Activated CD8-positive, alpha-beta memory T cell treated with anti-CD3 and anti-CD28 coated beads, Interleukin-2, amount 10 ng/mL, durations not matched to agents 7 days and 5 days (primary cell): ENCODE results near the gene KRT85. TPM values are rescaled to one million over a fixed set of nuclear protein-coding genes. Genes with fewer than 3 reads are reported as not detected.

Source experiments
- ATAC-seq: fragments of 150-1000 bp; cut with Tn5 transposase; one replicate; pipeline ENCODE4 v1.10.0; 2021; ENCODE audit warnings: moderate library complexity
- CTCF ChIA-PET: fragments of 350-600 bp; sonication (Branson Sonifier 250); formaldehyde crosslinking; loops from one replicate; lab custom pipeline; 2021; ENCODE audit warnings: antibody characterized with exemption; lab: Charles Lee
- DNase-seq: peaks from one replicate; pipeline ENCODE4 v3.0.0-alpha.2; 2020
- H3K27ac Mint-ChIP-seq: one replicate; pipeline ENCODE4 v1.8.0; 2021; ENCODE audit warnings: mild to moderate bottlenecking, mixed read lengths
- H3K27me3 Mint-ChIP-seq: one replicate; pipeline ENCODE4 v1.8.0; 2021; ENCODE audit warnings: mixed read lengths
- H3K36me3 Mint-ChIP-seq: one replicate; pipeline ENCODE4 v1.8.0; 2021; ENCODE audit warnings: mild to moderate bottlenecking, mixed read lengths
- H3K4me1 Mint-ChIP-seq: one replicate; pipeline ENCODE4 v1.8.0; 2021; ENCODE audit warnings: mixed read lengths
- H3K4me3 Mint-ChIP-seq: one replicate; pipeline ENCODE4 v1.8.0; 2021; ENCODE audit warnings: mild to moderate bottlenecking, moderate library complexity, mixed read lengths
- H3K9me3 Mint-ChIP-seq: one replicate; pipeline ENCODE4 v1.8.0; 2022; ENCODE audit warnings: low read depth, mixed read lengths
- total RNA-seq, 2 experiments: library from RNA; stranded (reverse); gene quantifications; one replicate each; pipeline ENCODE4 v1.2.3, GENCODE V29; 2021

KRT85 gene
- total RNA-seq, 2 experiments from 2014 or later, result not detected

- DNase-seq, result no peak
- Mint-ChIP-seq H3K9me3 (no peaks in the 10 kb centered on the region), H3K4me1 (no peaks in the 10 kb centered on the region), H3K4me3 (no peak overlapping the region), H3K27me3 (peaks cover 10% of the 10 kb centered on the region), H3K27ac (no peak overlapping the region), H3K36me3 (no peaks in the 10 kb centered on the region)
- no peak for ATAC-seq
- CTCF ChIA-PET, result no interaction called here
Observed at GRCh38 chr12:52390739-52391617, 23.7 kb upstream of the KRT85 start.

- Mint-ChIP-seq H3K27me3 (peaks cover 10% of the 10 kb centered on the region), H3K9me3 (no peaks in the 10 kb centered on the region), H3K27ac (no peak overlapping the region), H3K36me3 (no peaks in the 10 kb centered on the region), H3K4me1 (no peaks in the 10 kb centered on the region), H3K4me3 (no peak overlapping the region)
- ATAC-seq, result no peak
- CTCF ChIA-PET, result no interaction called here
- no peak for DNase-seq
Observed at GRCh38 chr12:52389313-52390207, 22.3 kb upstream of the KRT85 start.

GRCh38 chr12:52387859-52388258, 20.6 kb upstream of the KRT85 start:
- Mint-ChIP-seq H3K36me3 (no peaks in the 10 kb centered on the region), H3K4me3 (no peak overlapping the region), H3K9me3 (no peaks in the 10 kb centered on the region), H3K27me3 (peaks cover 10% of the 10 kb centered on the region), H3K27ac (no peak overlapping the region), H3K4me1 (peaks cover 4% of the 10 kb centered on the region)
- no peak for DNase-seq
- CTCF ChIA-PET, result no interaction called here
- ATAC-seq, result no peak

- H3K27ac Mint-ChIP-seq, result no peak within 1 kb of the TSS
- CTCF ChIA-PET, result interaction anchor here (2.2 to 4.5 kb wide), 2 partner anchors 10 to 13 kb away, joined by 6 to 18 read pairs; no protein-coding TSS in a partner anchor
Observed at GRCh38 chr12:52385226-52385702, 18.0 kb upstream of the KRT85 start, which contains the start of gene KRT84. TSS of gene KRT84 (minus strand) at chr12:52385652. CDS start at chr12:52385585, 67 bp downstream.

GRCh38 chr12:52383331-52383730, 16.1 kb upstream of the KRT85 start:
- Mint-ChIP-seq H3K4me3 (no peak overlapping the region), H3K36me3 (no peaks in the 10 kb centered on the region), H3K27me3 (peaks cover 2% of the 10 kb centered on the region), H3K4me1 (peaks cover 20% of the 10 kb centered on the region), H3K9me3 (no peaks in the 10 kb centered on the region), H3K27ac (no peak overlapping the region)
- DNase-seq (no peak), ATAC-seq (no peak)
- CTCF ChIA-PET, result interaction anchor here (0.7 to 4.5 kb wide), 4 partner anchors 11 to 487 kb away, joined by 3 to 18 read pairs (median 4); no protein-coding TSS in a partner anchor

More at GRCh38 chr12:52385226-52385702, 18.0 kb upstream of the KRT85 start, which contains the start of gene KRT84:
- ATAC-seq, result no peak
- Mint-ChIP-seq H3K4me1 (peaks cover 20% of the 10 kb centered on the region), H3K36me3 (no peaks in the 10 kb centered on the region), H3K9me3 (no peaks in the 10 kb centered on the region), H3K4me3 (no peak within 1 kb of the TSS), H3K27me3 (peaks cover 8% of the 10 kb centered on the region)
- no peak for DNase-seq

GRCh38 chr12:52382854-52383253, 15.6 kb upstream of the KRT85 start:
- no peak for DNase-seq
- ATAC-seq, result peak; percentile 53
- Mint-ChIP-seq H3K27me3 (peaks cover 2% of the 10 kb centered on the region), H3K9me3 (no peaks in the 10 kb centered on the region), H3K27ac (no peak overlapping the region), H3K4me1 (peaks cover 20% of the 10 kb centered on the region), H3K4me3 (no peak overlapping the region), H3K36me3 (no peaks in the 10 kb centered on the region)
- CTCF ChIA-PET, result interaction anchor here (1.6 to 4.5 kb wide), 4 partner anchors 10 to 503 kb away, joined by 3 to 18 read pairs (median 6); no protein-coding TSS in a partner anchor

GRCh38 chr12:52381206-52381605, 13.9 kb upstream of the KRT85 start:
- no peak overlapping the region for H3K27ac Mint-ChIP-seq
- CTCF ChIA-PET, result interaction anchor here (1.0 to 2.8 kb wide), 8 partner anchors 9 to 504 kb away, joined by 3 to 8 read pairs (median 3); no protein-coding TSS in a partner anchor
- H3K9me3 Mint-ChIP-seq, result no peaks in the 10 kb centered on the region
- no peak overlapping the region for H3K4me3 Mint-ChIP-seq
- DNase-seq (no peak), ATAC-seq (no peak)
- H3K36me3 Mint-ChIP-seq, result no peaks in the 10 kb centered on the region
- H3K27me3 Mint-ChIP-seq, result peaks cover 9% of the 10 kb centered on the region
- peaks cover 20% of the 10 kb centered on the region for H3K4me1 Mint-ChIP-seq

- Mint-ChIP-seq H3K36me3 (no peaks in the 10 kb centered on the region), H3K4me3 (no peak overlapping the region)
- DNase-seq, result peak; percentile 46
Observed at GRCh38 chr12:52380271-52380694, 13.0 kb upstream of the KRT85 start.

GRCh38 chr12:52379536-52379935, 12.3 kb upstream of the KRT85 start:
- Mint-ChIP-seq H3K4me1 (peaks cover 20% of the 10 kb centered on the region), H3K27me3 (peaks cover 12% of the 10 kb centered on the region), H3K9me3 (no peaks in the 10 kb centered on the region), H3K4me3 (no peak overlapping the region), H3K27ac (no peak overlapping the region), H3K36me3 (no peaks in the 10 kb centered on the region)
- CTCF ChIA-PET, result interaction anchor here (1.1 to 1.7 kb wide), 4 partner anchors 15 to 506 kb away, joined by 3 to 4 read pairs (median 3); no protein-coding TSS in a partner anchor
- DNase-seq (no peak), ATAC-seq (no peak)

More at GRCh38 chr12:52380271-52380694, 13.0 kb upstream of the KRT85 start:
- Mint-ChIP-seq H3K4me1 (peaks cover 20% of the 10 kb centered on the region), H3K27ac (no peak overlapping the region), H3K9me3 (no peaks in the 10 kb centered on the region), H3K27me3 (peaks cover 12% of the 10 kb centered on the region)
- no peak for ATAC-seq
- CTCF ChIA-PET, result interaction anchor here (1.1 to 2.8 kb wide), 4 partner anchors 16 to 499 kb away, joined by 3 to 8 read pairs (median 3); no protein-coding TSS in a partner anchor

- H3K4me1 Mint-ChIP-seq, result peaks cover 19% of the 10 kb centered on the region
- H3K27ac Mint-ChIP-seq, result no peak overlapping the region
- no peak for ATAC-seq
- no peaks in the 10 kb centered on the region for H3K36me3 Mint-ChIP-seq
- no peak for DNase-seq
- H3K9me3 Mint-ChIP-seq, result no peaks in the 10 kb centered on the region
- no peak overlapping the region for H3K4me3 Mint-ChIP-seq
- H3K27me3 Mint-ChIP-seq, result peaks cover 19% of the 10 kb centered on the region
- CTCF ChIA-PET, result no interaction called here
Observed at GRCh38 chr12:52378091-52378490, 10.8 kb upstream of the KRT85 start.

GRCh38 chr12:52377266-52377665, 10.0 kb upstream of the KRT85 start:
- Mint-ChIP-seq H3K4me1 (peaks cover 10% of the 10 kb centered on the region), H3K4me3 (no peak overlapping the region), H3K36me3 (no peaks in the 10 kb centered on the region), H3K27ac (no peak overlapping the region), H3K9me3 (no peaks in the 10 kb centered on the region), H3K27me3 (peaks cover 25% of the 10 kb centered on the region)
- CTCF ChIA-PET, result interaction anchor here (1.4 kb wide), 1 partner anchor 503 kb away, joined by 6 read pairs; no protein-coding TSS in a partner anchor
- ATAC-seq (no peak), DNase-seq (no peak)

- Mint-ChIP-seq H3K4me1 (no peaks in the 10 kb centered on the region), H3K27me3 (peaks cover 36% of the 10 kb centered on the region), H3K27ac (no peak overlapping the region), H3K9me3 (no peaks in the 10 kb centered on the region), H3K36me3 (no peaks in the 10 kb centered on the region), H3K4me3 (no peak overlapping the region)
- peak; percentile 73 for DNase-seq
- CTCF ChIA-PET, result interaction anchor here (0.7 to 6.8 kb wide), 20 partner anchors 9 to 513 kb away, joined by 3 to 58 read pairs (median 4); partner anchors contain the start of gene KRT84
- peak; percentile 58 for ATAC-seq
Observed at GRCh38 chr12:52372216-52373154, 5.2 kb upstream of the KRT85 start.
